Measurements from ENCODE around the gene CIITA. TPM values are rescaled to one million over a fixed set of nuclear protein-coding genes. Genes with fewer than 3 reads are reported as not detected.

CIITA gene
- total and polyA plus RNA-seq, 10 of the 15 experiments (the other 5 are each of a cell fraction or from before 2014, with no cell fraction given) = 11.5 to 145 (median 49.7) TPM

DNA sequence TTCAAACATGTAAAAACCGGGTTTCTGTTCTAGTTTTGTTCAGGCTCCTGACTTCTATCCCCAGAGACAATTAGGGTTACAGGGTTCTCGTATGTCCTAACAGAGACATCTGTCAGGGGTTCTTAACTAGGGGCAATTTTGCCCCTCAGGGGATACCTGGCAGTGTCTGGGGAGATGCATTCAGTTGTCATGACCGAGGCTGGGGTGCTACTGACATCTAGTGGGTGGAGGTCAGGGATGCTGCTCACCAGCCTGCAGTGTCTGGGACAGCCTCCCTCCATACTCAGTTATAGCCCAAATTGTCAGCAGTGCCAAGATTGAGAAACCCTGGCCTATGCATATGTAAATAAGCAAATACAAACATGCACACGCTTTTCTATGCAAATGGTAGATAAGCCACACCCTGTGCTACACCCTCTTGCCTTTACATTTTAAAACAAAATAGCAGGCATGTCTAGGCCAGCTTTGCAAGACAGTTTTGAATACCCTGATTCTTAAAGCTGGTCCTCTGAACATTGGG lies 104.8 kb downstream of the CIITA start (continued):
- no peak for TF ChIP-seq MAX (IDR thresholded peaks at IDR 0.05; ENCODE audit: low read depth, low read length)

- ATAC-seq (peak; percentile 77), FAIRE-seq (no peak), DNase-seq (ENCODE audit: low read depth, low spot score) (no peak)
- ChIA-PET POLR2A (interaction anchor here (1.2 to 2.8 kb wide), 9 partner anchors 12 to 388 kb away, joined by 3 to 15 read pairs (median 5); partner anchors contain the start of gene SOCS1), SMC1A (ENCODE audit: uncharacterized antibody, unreplicated experiment) (interaction anchor here (0.7 to 3.3 kb wide), 30 partner anchors 9 to 376 kb away, joined by 3 to 48 read pairs (median 4); partner anchors contain the start of gene SOCS1), RAD21 (ENCODE audit: unreplicated experiment) (interaction anchor here (0.7 to 4.6 kb wide), 28 partner anchors 11 to 424 kb away, joined by 3 to 47 read pairs (median 4); partner anchors contain the start of gene SOCS1), CTCF (interaction anchor here (0.6 to 4.7 kb wide), 35 partner anchors 8 to 425 kb away, joined by 3 to 61 read pairs (median 5); partner anchors contain the start of gene SOCS1)
- in situ Hi-C loops (cut with MboI) (no loop called here), intact Hi-C loops (cut with micrococcal nuclease; ENCODE audit: unreplicated experiment) (loop anchor here (5.0 kb wide), 2 partner anchors 95 to 275 kb away; partner anchors contain the start of gene SOCS1)
- peaks cover 25% of the 10 kb centered on the region for H3K4me1 ChIP-seq (ENCODE audit: control insufficient read depth, insufficient read depth, low read length)
- peak overlapping the region; percentile 52 for H3K9ac ChIP-seq (ENCODE audit: control insufficient read depth, insufficient read depth, low read length)
- H3K36me3 ChIP-seq (ENCODE audit: control insufficient read depth in 2 of 2, insufficient read depth in 2 of 2, low read length in 1 of 2) = peaks cover 12 to 14% of the 10 kb centered on the region in 2 experiments
- BruUV-seq (replicated peaks) = TSS peak; percentile 93
- H3K4me3 ChIP-seq = peak overlapping the region; percentile 27; the same call in 1 of the 2 replicates
- H3K79me2 ChIP-seq (ENCODE audit: control insufficient read depth, insufficient read depth, low read length) = no peaks in the 10 kb centered on the region
- H3K27me3 ChIP-seq (replicated peaks in 1 of 2; ENCODE audit: control insufficient read depth in 2 of 2, insufficient read depth in 2 of 2, low read length in 1 of 2) = no peaks in the 10 kb centered on the region
- peak overlapping the region; percentile 71 for H3K4me2 ChIP-seq (ENCODE audit: control insufficient read depth, insufficient read depth)
- 2% methylated on average over 15 of the region's 15 CpGs for WGBS (ENCODE audit: insufficient coverage, insufficient replicate concordance, low lambda C conversion rate, missing lambda C conversion rate)
- H2AFZ ChIP-seq (ENCODE audit: control insufficient read depth, low read depth, low read length) = peak overlapping the region; percentile 20
- peak overlapping the region; percentile 55 for H3K27ac ChIP-seq (ENCODE audit: control insufficient read depth, insufficient read depth)
- no peaks in the 10 kb centered on the region for H3K9me3 ChIP-seq (replicated peaks; ENCODE audit: control insufficient read depth, insufficient read depth, low read length)
- H4K20me1 ChIP-seq (ENCODE audit: control insufficient read depth, insufficient read depth) = no peaks in the 10 kb centered on the region
- TF ChIP-seq, protein P1, sequence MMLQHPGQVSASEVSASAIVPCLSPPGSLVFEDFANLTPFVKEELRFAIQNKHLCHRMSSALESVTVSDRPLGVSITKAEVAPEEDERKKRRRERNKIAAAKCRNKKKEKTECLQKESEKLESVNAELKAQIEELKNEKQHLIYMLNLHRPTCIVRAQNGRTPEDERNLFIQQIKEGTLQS (IDR thresholded peaks at IDR 0.05; ENCODE audit: borderline replicate concordance, extremely low read depth, low read depth, low read length) = no peak
- no peak for TF ChIP-seq CHD4 (IDR thresholded peaks at IDR 0.05)
- TF ChIP-seq BHLHE40 (IDR thresholded peaks at IDR 0.05; ENCODE audit: borderline replicate concordance in 1 of 2, low read depth in 2 of 2, low read length in 1 of 2) = peak; percentile 27 to 48; a peak in 2 of 4 replicates
- no peak for TF ChIP-seq MEF2B (IDR thresholded peaks at IDR 0.05; ENCODE audit: partially characterized antibody, poor library complexity, severe bottlenecking)
- TF ChIP-seq MTA2 (IDR thresholded peaks at IDR 0.05; ENCODE audit: low read depth) = peak; percentile 24; the same call in 1 of the 2 replicates
- peak; percentile 17; the same call in 1 of the 3 replicates for TF ChIP-seq POU2F2 (IDR thresholded peaks at IDR 0.05; ENCODE audit: borderline replicate concordance, low read depth, low read length)
- no peak for TF ChIP-seq EP300 (IDR thresholded peaks at IDR 0.05; ENCODE audit: borderline replicate concordance in 1 of 2, control insufficient read depth in 1 of 2, low read depth in 2 of 2, low read length in 2 of 2)
- no peak for TF ChIP-seq TBL1XR1 (IDR thresholded peaks at IDR 0.05; ENCODE audit: low read depth, low read length)
- TF ChIP-seq ZBTB40 (IDR thresholded peaks at IDR 0.05; ENCODE audit: borderline replicate concordance) = no peak
Observed at GRCh38 chr16:10982465-10983150, 105.6 kb downstream of the CIITA start.
